ENCODE measurements around the gene USP9X.
"Not testable (repeated sequence)": the region's sequence is repeated elsewhere in the genome, so short reads cannot be mapped to it uniquely, and the experiment has no call there.

The USP9X gene

DNA sequence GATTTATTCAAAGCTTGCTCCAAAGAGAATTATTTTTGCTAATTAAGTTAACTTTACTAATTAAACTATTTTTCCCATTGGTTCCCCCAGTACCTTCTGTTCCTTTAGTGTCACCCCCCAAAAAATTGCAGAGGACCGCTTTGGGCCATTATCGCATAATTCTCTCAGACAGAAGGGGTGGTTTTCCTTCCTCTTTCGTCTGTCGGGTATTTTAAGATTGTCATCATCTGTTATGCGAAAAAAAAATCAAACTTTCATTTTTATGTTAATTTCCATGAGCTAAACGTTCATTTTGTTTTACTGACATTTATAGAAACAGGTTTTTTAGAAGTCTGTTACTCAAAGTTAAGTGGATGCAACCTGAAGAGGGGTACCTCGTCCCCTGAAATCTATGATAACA, 172.6 kb downstream of the USP9X start:
- H3K9me3 ChIP-seq (ENCODE audit: control insufficient read depth in 2 of 2, low read length in 2 of 2) = no peaks in the 10 kb centered on the region
- H3K36me3 ChIP-seq (ENCODE audit: control insufficient read depth in 2 of 2, insufficient read depth in 2 of 2, low read length in 2 of 2) = no peaks in the 10 kb centered on the region
- peaks cover 8% of the 10 kb centered on the region in 2 donors for H3K27me3 ChIP-seq (ENCODE audit: control insufficient read depth in 2 of 2, insufficient read depth in 2 of 2, low read length in 2 of 2)
- no peak overlapping the region for H3K9ac ChIP-seq (ENCODE audit: low read depth in 1 of 2, low read length in 2 of 2)
- no peaks in the 10 kb centered on the region for H3K4me1 ChIP-seq (ENCODE audit: control insufficient read depth in 2 of 2, insufficient read depth in 2 of 2, low read length in 2 of 2)
- H3K27ac ChIP-seq (ENCODE audit: low read depth in 2 of 2, low read length in 2 of 2) = no peak overlapping the region
- no peak overlapping the region for H3K4me3 ChIP-seq (ENCODE audit: low read length in 2 of 2)

- peaks cover 4% of the 10 kb centered on the region in 2 donors for H3K27me3 ChIP-seq (ENCODE audit: control insufficient read depth in 2 of 2, insufficient read depth in 2 of 2, low read length in 2 of 2)
Measured at GRCh38 chrX:41258226-41258625, 173.0 kb downstream of the USP9X start.

GRCh38 chrX:41258871-41259270, 173.6 kb downstream of the USP9X start:
- Histone ChIP-seq H3K9me3 (ENCODE audit: control insufficient read depth in 2 of 2, low read length in 2 of 2) (no peaks in the 10 kb centered on the region), H3K27me3 (ENCODE audit: control insufficient read depth in 2 of 2, insufficient read depth in 2 of 2, low read length in 2 of 2) (no peaks in the 10 kb centered on the region), H3K36me3 (ENCODE audit: control insufficient read depth in 2 of 2, insufficient read depth in 2 of 2, low read length in 2 of 2) (no peaks in the 10 kb centered on the region), H3K9ac (ENCODE audit: low read depth in 1 of 2, low read length in 2 of 2) (no peak overlapping the region), H3K27ac (ENCODE audit: low read depth in 2 of 2, low read length in 2 of 2) (no peak overlapping the region), H3K4me3 (ENCODE audit: low read length in 2 of 2) (no peak overlapping the region), H3K4me1 (ENCODE audit: control insufficient read depth in 2 of 2, insufficient read depth in 2 of 2, low read length in 2 of 2) (no peaks in the 10 kb centered on the region)

More at GRCh38 chrX:41258226-41258625, 173.0 kb downstream of the USP9X start:
- Histone ChIP-seq H3K4me3 (ENCODE audit: low read length in 2 of 2) (no peak overlapping the region), H3K9ac (ENCODE audit: low read depth in 1 of 2, low read length in 2 of 2) (no peak overlapping the region), H3K9me3 (ENCODE audit: control insufficient read depth in 2 of 2, low read length in 2 of 2) (no peaks in the 10 kb centered on the region), H3K27ac (ENCODE audit: low read depth in 2 of 2, low read length in 2 of 2) (no peak overlapping the region), H3K36me3 (ENCODE audit: control insufficient read depth in 2 of 2, insufficient read depth in 2 of 2, low read length in 2 of 2) (no peaks in the 10 kb centered on the region), H3K4me1 (ENCODE audit: control insufficient read depth in 2 of 2, insufficient read depth in 2 of 2, low read length in 2 of 2) (no peaks in the 10 kb centered on the region)

DNA sequence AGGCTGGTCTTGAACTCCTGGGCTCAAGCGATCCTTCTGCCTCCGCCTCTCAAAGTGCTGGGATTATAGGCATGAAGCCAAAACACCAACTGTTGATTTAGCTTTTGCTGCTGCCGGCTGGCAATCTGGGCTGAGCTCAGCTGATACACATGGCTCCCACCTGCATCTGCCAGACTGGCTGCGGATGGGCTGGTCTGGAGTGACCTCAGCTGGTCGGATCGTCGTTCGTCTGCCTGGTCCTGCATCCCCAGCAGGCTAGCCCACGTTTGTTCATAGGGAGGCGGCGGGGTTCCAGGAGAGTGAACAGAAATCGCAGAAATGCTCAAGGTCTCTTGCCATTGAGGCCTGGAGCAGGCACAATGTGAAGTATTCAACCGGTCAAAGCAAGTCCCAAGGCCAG, 174.3 kb downstream of the USP9X start:
- Histone ChIP-seq H3K27ac (ENCODE audit: low read depth in 2 of 2, low read length in 2 of 2) (no peak overlapping the region), H3K27me3 (ENCODE audit: control insufficient read depth in 2 of 2, insufficient read depth in 2 of 2, low read length in 2 of 2) (no peaks in the 10 kb centered on the region), H3K36me3 (ENCODE audit: control insufficient read depth in 2 of 2, insufficient read depth in 2 of 2, low read length in 2 of 2) (no peaks in the 10 kb centered on the region), H3K9ac (ENCODE audit: low read depth in 1 of 2, low read length in 2 of 2) (no peak overlapping the region), H3K4me3 (ENCODE audit: low read length in 2 of 2) (no peak overlapping the region), H3K9me3 (ENCODE audit: control insufficient read depth in 2 of 2, low read length in 2 of 2) (no peaks in the 10 kb centered on the region), H3K4me1 (ENCODE audit: control insufficient read depth in 2 of 2, insufficient read depth in 2 of 2, low read length in 2 of 2) (no peaks in the 10 kb centered on the region)

GRCh38 chrX:41265615-41266014, 180.4 kb downstream of the USP9X start:
- no peak overlapping the region for H3K9ac ChIP-seq (ENCODE audit: low read depth in 1 of 2, low read length in 2 of 2)
- no peak overlapping the region for H3K27ac ChIP-seq (ENCODE audit: low read depth in 2 of 2, low read length in 2 of 2)
- H3K4me1 ChIP-seq (ENCODE audit: control insufficient read depth in 2 of 2, insufficient read depth in 2 of 2, low read length in 2 of 2) = peaks cover 0 to 3% of the 10 kb centered on the region in 2 donors
- no peaks in the 10 kb centered on the region for H3K9me3 ChIP-seq (ENCODE audit: control insufficient read depth in 2 of 2, low read length in 2 of 2)
- peaks cover under 1 to 3% of the 10 kb centered on the region in 2 donors for H3K27me3 ChIP-seq (ENCODE audit: control insufficient read depth in 2 of 2, insufficient read depth in 2 of 2, low read length in 2 of 2)
- H3K36me3 ChIP-seq (ENCODE audit: control insufficient read depth in 2 of 2, insufficient read depth in 2 of 2, low read length in 2 of 2) = no peaks in the 10 kb centered on the region
- peak overlapping the region in 1 of 2 donors; percentile 50 for H3K4me3 ChIP-seq (ENCODE audit: low read length in 2 of 2)

DNA sequence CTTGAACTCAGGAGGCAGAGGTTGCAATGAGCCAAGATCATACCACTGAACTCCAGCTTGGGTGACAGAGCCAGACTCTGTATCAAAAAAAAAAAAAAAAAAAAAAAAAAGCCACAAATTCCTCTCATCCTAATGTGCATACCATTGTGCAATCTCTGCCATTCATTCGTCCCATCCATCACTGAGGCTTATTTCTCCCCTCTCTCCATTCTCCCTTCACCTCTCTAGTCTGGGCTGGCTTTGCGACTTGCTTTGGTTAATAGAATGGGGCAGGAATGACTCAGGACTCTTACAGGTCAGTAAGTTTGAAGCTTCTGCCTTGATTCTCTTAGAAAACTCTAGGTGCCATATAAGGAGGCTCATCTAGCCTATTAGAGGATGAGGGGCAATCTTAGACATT, 188.4 kb downstream of the USP9X start:
- Histone ChIP-seq H3K9me3 (ENCODE audit: control insufficient read depth in 2 of 2, low read length in 2 of 2) (no peaks in the 10 kb centered on the region), H3K27me3 (ENCODE audit: control insufficient read depth in 2 of 2, insufficient read depth in 2 of 2, low read length in 2 of 2) (peaks cover 0 to 8% of the 10 kb centered on the region in 2 donors), H3K4me3 (ENCODE audit: low read length in 2 of 2) (no peak overlapping the region)

DNA sequence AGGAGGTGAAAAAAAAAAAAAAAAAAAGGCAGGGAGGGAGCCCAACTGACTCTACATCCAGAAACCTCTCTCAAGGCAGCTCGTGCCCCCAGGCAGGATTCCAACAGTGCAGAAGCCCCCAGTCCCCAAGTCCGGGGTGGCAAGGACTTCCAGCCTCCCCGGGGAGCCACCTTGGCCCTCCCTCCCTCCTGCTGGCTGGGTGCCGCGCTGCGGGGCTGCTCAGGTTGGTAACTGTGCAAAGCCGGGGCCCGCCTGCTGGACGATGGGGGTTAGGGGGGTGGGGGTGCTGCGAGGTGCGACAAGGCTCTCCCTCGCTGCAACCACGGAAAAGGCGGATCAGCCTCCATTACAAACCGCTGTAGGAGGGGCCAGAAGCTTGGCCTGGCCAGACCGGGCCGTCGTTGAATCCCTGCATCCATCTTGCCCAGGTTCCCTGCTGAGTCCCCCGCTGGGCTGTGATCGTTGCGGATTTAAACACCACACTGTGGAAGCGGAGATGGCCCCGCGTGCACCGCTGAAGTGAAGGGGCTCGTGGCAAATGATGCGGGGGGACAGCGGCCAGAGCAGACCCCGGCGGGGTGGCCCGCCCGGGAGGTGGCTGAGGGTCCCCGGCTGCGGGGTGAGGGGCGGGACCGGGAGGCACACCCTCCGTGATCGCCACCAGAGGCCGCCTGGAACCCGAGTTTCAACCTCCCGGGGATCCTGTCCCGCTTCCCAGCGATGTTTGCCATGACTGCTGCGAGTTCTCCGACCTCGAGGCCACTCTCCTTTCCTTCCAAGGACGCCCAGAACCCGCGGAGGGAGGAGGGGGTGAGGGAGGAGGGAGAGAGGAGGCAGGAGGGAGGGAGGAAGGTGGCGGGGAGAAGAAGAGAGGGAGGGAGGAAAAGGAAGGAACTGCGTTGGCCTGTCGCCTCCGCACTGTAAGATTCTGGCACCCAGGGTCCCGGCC, 190.7 kb downstream of the USP9X start:
- Histone ChIP-seq H3K4me1 (ENCODE audit: control insufficient read depth in 2 of 2, insufficient read depth in 2 of 2, low read length in 2 of 2) (peaks cover 4 to 5% of the 10 kb centered on the region in 2 donors), H3K9ac (ENCODE audit: low read depth in 1 of 2, low read length in 2 of 2) (peak overlapping the region; percentile 14 to 59), H3K36me3 (ENCODE audit: control insufficient read depth in 2 of 2, insufficient read depth in 2 of 2, low read length in 2 of 2) (no peaks in the 10 kb centered on the region), H3K27ac (ENCODE audit: low read depth in 2 of 2, low read length in 2 of 2) (no peak overlapping the region), H3K27me3 (ENCODE audit: control insufficient read depth in 2 of 2, insufficient read depth in 2 of 2, low read length in 2 of 2) (peaks cover 3 to 7% of the 10 kb centered on the region in 2 donors), H3K9me3 (ENCODE audit: control insufficient read depth in 2 of 2, low read length in 2 of 2) (no peaks in the 10 kb centered on the region), H3K4me3 (ENCODE audit: low read length in 2 of 2) (peak overlapping the region; percentile 62 to 68)

More for the DNA sequence above, 188.4 kb downstream of the USP9X start:
- peaks cover 5 to 7% of the 10 kb centered on the region in 2 donors for H3K4me1 ChIP-seq (ENCODE audit: control insufficient read depth in 2 of 2, insufficient read depth in 2 of 2, low read length in 2 of 2)
- no peak overlapping the region for H3K9ac ChIP-seq (ENCODE audit: low read depth in 1 of 2, low read length in 2 of 2)
- H3K27ac ChIP-seq (ENCODE audit: low read depth in 2 of 2, low read length in 2 of 2) = no peak overlapping the region
- H3K36me3 ChIP-seq (ENCODE audit: control insufficient read depth in 2 of 2, insufficient read depth in 2 of 2, low read length in 2 of 2) = no peaks in the 10 kb centered on the region

DNA sequence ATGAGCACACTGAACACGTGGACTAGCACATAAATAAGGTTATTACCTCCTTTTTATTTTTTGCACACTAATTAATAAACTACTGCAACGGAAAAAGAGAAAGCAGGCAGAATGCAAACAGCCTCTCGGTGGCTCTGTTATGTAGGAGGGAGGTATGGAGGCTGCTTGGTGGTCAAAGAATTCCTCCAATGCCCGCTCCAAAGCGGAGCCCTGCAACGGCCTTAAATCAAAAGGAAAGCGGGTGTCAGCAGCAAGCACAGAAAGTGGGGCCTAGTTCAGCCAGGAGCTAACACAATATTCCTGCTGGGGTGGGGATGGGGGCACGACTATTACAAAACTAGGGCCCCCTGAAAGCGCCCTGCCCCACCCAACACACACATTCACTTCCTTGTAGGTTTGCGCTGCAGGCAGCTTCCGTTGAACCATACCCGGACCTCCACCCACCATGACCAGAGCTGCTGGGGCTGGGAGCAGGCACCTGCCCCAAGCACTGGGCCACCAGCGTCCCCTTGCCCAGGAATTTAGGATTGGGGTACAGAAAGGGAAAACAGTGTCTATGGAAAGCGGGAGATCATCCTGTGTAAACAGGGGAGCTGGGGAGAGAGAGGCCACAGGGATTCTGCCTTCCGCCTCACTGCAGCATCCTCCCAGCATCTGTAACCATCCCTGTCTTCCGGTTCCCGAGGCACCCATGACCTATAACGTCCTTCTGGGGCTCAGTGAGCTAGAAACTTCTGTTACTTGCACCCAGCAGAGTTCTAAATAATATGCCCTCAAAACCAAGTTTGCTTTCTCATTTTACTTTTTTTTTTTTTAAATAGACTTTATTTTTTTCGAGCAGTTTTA, 191.6 kb downstream of the USP9X start:
- no peak overlapping the region for H3K27ac ChIP-seq (ENCODE audit: low read depth in 2 of 2, low read length in 2 of 2)
- H3K36me3 ChIP-seq (ENCODE audit: control insufficient read depth in 2 of 2, insufficient read depth in 2 of 2, low read length in 2 of 2) = no peaks in the 10 kb centered on the region
- peak overlapping the region; percentile 62 to 68 for H3K4me3 ChIP-seq (ENCODE audit: low read length in 2 of 2)
- peak overlapping the region; percentile 14 to 59 for H3K9ac ChIP-seq (ENCODE audit: low read depth in 1 of 2, low read length in 2 of 2)
- peaks cover 4 to 5% of the 10 kb centered on the region in 2 donors for H3K4me1 ChIP-seq (ENCODE audit: control insufficient read depth in 2 of 2, insufficient read depth in 2 of 2, low read length in 2 of 2)
- no peaks in the 10 kb centered on the region for H3K9me3 ChIP-seq (ENCODE audit: control insufficient read depth in 2 of 2, low read length in 2 of 2)
- peaks cover 3 to 5% of the 10 kb centered on the region in 2 donors for H3K27me3 ChIP-seq (ENCODE audit: control insufficient read depth in 2 of 2, insufficient read depth in 2 of 2, low read length in 2 of 2)

DNA sequence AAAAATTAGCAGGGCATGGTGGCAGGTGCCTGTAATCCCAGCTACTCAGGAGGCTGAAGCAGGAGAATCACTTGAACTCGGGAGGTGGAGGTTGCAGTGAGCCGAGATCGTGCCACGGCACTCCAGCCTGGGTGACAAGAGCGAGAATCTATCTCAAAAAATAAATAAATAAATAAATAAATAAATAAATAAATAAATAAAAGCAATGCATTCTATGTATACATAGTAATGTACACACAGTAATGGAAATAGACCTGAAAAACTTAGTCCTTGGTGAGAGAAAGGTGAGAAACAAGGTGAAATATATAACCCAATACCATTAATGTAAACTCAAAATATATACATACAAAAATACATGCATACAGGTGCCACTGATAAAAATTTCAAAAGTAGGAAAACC, 197.1 kb downstream of the USP9X start:
- not testable (repeated sequence) for H3K36me3 ChIP-seq (ENCODE audit: control insufficient read depth in 2 of 2, insufficient read depth in 2 of 2, low read length in 2 of 2); H3K4me1 ChIP-seq (ENCODE audit: control insufficient read depth in 2 of 2, insufficient read depth in 2 of 2, low read length in 2 of 2); H3K4me3 ChIP-seq (ENCODE audit: low read length in 2 of 2); H3K27ac ChIP-seq (ENCODE audit: low read depth in 2 of 2, low read length in 2 of 2); H3K9me3 ChIP-seq (ENCODE audit: control insufficient read depth in 2 of 2, low read length in 2 of 2); H3K27me3 ChIP-seq (ENCODE audit: control insufficient read depth in 2 of 2, insufficient read depth in 2 of 2, low read length in 2 of 2); H3K9ac ChIP-seq (ENCODE audit: low read depth in 1 of 2, low read length in 2 of 2)

- H3K36me3 ChIP-seq (ENCODE audit: control insufficient read depth in 2 of 2, insufficient read depth in 2 of 2, low read length in 2 of 2); H3K27ac ChIP-seq (ENCODE audit: low read depth in 2 of 2, low read length in 2 of 2); H3K4me3 ChIP-seq (ENCODE audit: low read length in 2 of 2); H3K9me3 ChIP-seq (ENCODE audit: control insufficient read depth in 2 of 2, low read length in 2 of 2); H3K9ac ChIP-seq (ENCODE audit: low read depth in 1 of 2, low read length in 2 of 2); H3K27me3 ChIP-seq (ENCODE audit: control insufficient read depth in 2 of 2, insufficient read depth in 2 of 2, low read length in 2 of 2); H3K4me1 ChIP-seq (ENCODE audit: control insufficient read depth in 2 of 2, insufficient read depth in 2 of 2, low read length in 2 of 2): not testable (repeated sequence)
Measured at GRCh38 chrX:41285928-41286327, 200.7 kb downstream of the USP9X start.
